Activated gamma-delta T cell treated with Interleukin-2 at 50 U/mL for 16 hours (primary cell): ENCODE data around the gene AKR1C2.
"Not testable (repeated sequence)": the region's sequence is repeated elsewhere in the genome, so short reads cannot be mapped to it uniquely, and the experiment has no call there.

Experiments
- DNase-seq: peaks from one replicate; pipeline ENCODE4 v3.0.0-alpha.2; 2020

AKR1C2 gene

DNA sequence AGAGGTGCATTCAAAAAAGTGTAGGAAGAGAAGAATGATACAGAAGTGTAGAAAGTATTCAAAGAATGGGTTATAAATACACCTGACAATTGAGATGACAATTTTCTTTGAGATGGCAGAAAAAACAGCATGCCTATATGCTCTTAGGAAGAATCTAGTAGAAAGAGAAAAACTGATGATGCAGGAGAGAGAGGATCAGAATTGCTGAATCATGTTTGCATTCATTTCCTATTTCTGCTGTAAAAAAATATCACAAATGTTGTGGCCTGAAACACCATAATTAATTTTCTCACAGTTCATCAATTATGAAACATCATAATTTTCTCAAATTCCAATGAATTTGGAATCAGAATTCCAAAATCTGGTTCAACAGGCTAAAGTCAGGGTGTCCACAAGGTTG is 50.3 kb downstream of the AKR1C2 start:
- DNase-seq: no peak

GRCh38 chr10:4951512-4952162 is 52.0 kb downstream of the AKR1C2 start:
- DNase-seq: not testable (repeated sequence)

DNA sequence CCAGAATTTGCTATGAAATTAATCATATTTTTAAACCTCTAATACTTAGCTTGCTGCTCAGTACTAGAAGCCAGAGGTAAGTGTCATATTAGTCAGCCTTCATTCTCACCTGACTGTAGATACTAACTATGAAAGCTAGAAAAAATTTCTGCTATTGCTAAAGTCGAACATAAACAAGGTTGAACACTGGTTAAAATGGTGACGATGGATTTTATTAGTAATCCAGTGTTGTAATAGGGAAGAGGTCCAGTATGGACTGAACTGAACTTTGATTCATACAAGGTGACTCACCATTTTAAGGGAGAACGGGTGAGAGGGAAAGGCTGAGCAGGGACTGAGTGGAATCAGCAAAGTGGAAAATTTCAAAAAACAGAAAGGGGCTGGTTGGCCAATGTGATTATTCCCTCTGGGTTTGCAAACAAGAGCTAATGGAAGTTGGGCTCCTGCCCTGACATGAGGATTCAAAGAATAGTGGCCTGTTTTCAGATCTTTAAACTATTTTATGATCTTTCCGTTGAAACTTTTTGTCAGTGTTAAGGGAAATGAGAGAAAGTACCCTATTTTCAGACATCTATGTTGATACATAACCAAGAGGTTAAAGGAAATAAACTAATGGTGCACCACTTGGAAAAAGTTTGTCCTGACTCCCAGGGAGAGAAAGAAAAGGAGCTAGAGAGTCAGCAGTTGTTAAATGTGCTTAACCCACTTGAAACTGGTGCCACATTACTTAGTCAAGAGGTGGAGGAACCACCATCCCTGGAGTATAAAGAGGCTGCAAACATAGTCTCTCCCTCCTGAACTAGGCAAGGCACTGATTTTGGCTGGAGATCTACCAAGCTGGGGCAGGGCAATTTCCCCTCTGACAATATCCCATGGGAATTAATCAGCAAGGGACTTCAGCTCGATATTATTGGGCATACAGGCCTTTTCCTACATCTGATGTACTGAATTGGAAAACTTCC is 55.7 kb downstream of the AKR1C2 start:
- no peak for DNase-seq

DNA sequence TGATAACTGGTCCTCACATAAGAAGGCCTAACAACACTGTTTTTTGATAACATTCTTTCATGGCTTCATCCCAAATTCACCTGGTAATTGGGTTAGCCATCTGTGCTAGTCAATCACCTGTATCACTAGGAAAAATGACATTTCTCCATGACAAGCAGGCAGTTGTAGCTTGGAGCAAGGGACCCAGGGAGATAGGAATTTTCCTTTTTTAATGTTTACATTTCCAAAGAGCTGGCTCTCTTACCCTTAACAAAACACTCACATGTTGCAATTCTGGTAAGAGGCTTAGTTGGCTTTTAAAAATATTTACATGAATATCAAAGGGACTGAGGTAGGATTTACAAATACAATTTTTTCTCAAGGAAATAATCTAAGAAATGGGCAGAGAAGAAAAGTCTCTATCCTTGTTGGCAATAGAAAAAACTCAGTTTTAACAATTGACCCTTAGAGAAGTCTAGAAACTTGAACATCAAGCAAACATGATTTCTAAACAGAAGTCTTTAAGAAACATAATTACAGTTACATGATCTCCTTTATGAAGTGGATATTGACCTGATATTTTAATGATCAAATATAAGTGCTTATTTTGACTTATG is 56.5 kb downstream of the AKR1C2 start:
- DNase-seq: no peak

- no peak for DNase-seq
Measured at GRCh38 chr10:4945766-4946717, 57.6 kb downstream of the AKR1C2 start.

GRCh38 chr10:4944841-4945240 is 58.8 kb downstream of the AKR1C2 start:
- DNase-seq: no peak

- no peak for DNase-seq
Measured at GRCh38 chr10:4943821-4944220, 59.8 kb downstream of the AKR1C2 start.

DNA sequence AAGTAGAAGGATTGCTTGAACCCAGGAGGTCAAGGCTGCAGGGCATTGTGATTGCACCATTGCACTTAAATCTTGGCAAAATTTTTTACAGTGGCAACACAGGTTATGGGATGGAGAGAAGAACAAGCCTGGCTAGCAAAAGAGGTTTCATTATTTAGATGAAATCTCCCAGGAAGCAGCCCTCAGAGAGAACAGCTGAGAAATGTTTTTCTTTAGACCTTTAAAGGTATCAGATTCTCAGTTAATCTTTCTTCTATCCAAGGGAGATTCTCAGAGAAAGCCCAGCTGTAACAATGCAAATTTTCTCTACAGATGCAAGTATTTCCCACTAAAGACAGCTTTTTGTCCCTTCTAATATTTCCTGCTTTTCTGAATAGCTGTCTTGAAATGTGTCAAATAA is 60.2 kb downstream of the AKR1C2 start:
- DNase-seq: not testable (repeated sequence)

- not testable (repeated sequence) for DNase-seq
Measured at GRCh38 chr10:4942931-4943330, 60.7 kb downstream of the AKR1C2 start.

DNA sequence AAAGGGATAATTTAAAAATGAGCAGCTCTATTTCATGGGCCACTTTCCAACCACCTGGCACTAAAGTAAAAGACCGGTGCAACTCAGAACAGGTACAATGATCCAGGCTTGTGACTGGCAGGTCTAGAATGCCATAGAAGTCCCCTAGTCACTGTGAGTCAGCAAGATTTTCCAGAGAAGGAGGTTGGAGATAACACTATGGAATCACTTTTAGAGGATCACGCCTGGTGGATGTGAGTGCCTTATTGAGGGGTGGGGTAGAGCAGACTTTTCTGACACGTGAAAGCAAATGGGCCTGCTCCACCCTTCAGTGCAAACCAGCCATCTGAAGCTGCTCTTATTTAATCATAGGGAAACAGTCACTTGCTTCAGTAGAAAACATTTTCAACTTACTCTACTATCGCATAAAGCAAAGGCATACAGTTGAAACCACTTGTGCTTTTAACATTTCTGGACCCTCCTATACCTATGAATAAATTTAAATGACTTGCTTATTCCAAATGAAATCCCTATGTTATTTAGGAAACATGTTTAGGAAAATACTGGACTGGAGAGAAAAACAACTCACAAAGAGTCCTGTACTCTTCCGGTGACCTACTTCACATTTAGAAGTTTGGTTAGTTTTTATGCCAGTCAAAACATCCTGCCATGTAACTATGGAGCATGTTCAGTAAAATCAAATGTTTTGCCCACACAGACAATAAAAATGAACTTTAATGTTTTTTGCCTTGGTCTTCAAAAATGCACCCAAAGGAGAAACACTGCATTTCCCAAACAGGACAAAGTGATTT is 61.9 kb downstream of the AKR1C2 start:
- no peak for DNase-seq

- DNase-seq: not testable (repeated sequence)
Measured at GRCh38 chr10:4940909-4941308, 62.7 kb downstream of the AKR1C2 start.

DNA sequence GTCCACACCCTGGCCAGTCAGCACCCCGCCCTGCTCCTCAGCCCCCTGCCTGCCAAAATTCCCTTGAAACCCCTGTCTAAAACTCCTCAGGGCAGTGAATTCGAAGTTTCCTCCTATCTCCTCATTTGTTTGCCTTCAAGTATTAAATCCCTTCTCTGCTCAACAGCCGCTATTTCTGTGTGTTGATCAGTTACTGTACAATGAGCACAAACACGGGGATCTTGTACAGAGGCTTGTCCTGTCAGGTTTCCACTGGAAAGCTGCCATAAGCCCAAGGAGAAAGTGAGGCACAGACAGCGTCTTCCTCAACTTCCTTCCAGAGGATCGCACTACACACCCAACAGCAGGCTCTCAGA is 63.6 kb downstream of the AKR1C2 start:
- not testable (repeated sequence) for DNase-seq

DNA sequence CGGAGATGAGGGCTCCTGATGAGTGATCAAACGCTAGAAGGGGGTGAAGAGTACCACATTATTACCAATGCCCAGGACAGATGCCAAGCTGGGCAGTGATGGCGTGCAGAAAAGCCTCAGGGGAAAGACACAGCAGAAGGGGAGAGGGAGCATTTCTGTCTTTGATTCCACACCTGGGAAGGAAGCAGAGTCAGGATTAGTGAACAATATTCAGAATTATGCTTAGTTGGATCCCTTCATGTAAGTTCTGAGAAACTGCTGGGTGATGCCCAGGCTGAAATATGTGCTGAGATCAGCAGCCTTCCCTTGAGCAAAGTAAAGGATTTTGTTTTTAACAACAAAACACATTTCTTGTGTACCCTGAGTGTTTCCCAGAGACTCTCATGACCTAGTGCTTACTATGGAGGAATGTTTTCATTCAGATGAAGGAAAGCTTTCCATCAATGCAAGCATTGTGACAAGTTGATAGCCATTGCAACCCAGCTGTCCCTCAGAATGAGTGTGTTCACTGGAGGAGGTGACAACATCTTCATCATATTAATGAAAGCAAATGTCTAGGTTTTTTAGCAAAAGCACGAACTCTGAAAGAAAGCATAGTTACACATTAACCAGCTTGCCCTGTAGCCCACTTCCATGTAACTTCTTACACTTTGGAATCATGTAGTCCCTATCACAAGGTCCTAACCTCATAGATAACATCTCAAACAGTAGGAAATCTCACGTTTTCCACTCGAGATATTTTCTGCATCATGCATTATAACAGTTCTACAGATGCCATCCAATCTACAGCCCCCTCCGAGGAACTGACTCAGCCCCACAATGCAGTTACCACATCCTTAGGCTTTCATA is 64.2 kb downstream of the AKR1C2 start:
- no peak for DNase-seq
